HL-60 (cell line): ENCODE data around the gene IKBKG.
"Not testable (repeated sequence)": the region's sequence is repeated elsewhere in the genome, so short reads cannot be mapped to it uniquely, and the experiment has no call there.

ENCODE experiments used
- DNase-seq, 2 experiments: peaks; one replicate each; pipeline ENCODE4 v3.0.0-alpha.2; 2010 to 2020; ENCODE audit warnings: low read depth in 1 of 2, low spot score in 1 of 2
- H3K27ac ChIP-seq: fragments of 250-450 bp; sonication (Bioruptor Pico); replicated peaks from 2 replicates; pipeline ENCODE4 v1.5.1; 2020; ENCODE audit warnings: mild to moderate bottlenecking, moderate library complexity
- H3K27me3 ChIP-seq: fragments of 250-450 bp; sonication (Bioruptor Pico); 2 replicates; pipeline ENCODE4 v1.5.1; 2021; ENCODE audit warnings: mild to moderate bottlenecking, moderate library complexity; ENCODE audit not compliant: insufficient read depth, poor library complexity, severe bottlenecking
- H3K4me3 ChIP-seq: replicated peaks from 2 replicates; pipeline ENCODE4 v1.5.1; 2011; ENCODE audit warnings: mild to moderate bottlenecking, control low read depth, low read length; ENCODE audit not compliant: insufficient read depth
- CTCF ChIP-seq: IDR thresholded peaks from one replicate; pipeline ENCODE4 v1.5.1; 2011; ENCODE audit warnings: low read length, control low read depth, inconsistent platforms; ENCODE audit not compliant: insufficient read depth
- GABPA ChIP-seq: IDR thresholded peaks from 2 replicates; pipeline ENCODE4 v1.6.1; 2012; ENCODE audit warnings: low read depth
- POLR2AphosphoS5 ChIP-seq: IDR thresholded peaks from 2 replicates; pipeline ENCODE4 v1.6.1; 2012; ENCODE audit warnings: low read depth
- SPI1 ChIP-seq: IDR thresholded peaks from 2 replicates; pipeline ENCODE4 v1.6.1; 2012; ENCODE audit warnings: low read depth, mild to moderate bottlenecking, borderline replicate concordance
- TF ChIP-seq, protein P1 (sequence below): IDR thresholded peaks from 2 replicates; pipeline ENCODE4 v1.6.1; 2012; ENCODE audit warnings: low read depth; ENCODE audit not compliant: insufficient replicate concordance

IKBKG gene

GRCh38 chrX:154535892-154536291 lies 11.5 kb upstream of the IKBKG start:
- H3K27ac ChIP-seq: no peak overlapping the region
- TF ChIP-seq CTCF: no peak

GRCh38 chrX:154539077-154539476 lies 8.3 kb upstream of the IKBKG start:
- no peak for DNase-seq
- Histone ChIP-seq H3K27me3 (no peaks in the 10 kb centered on the region), H3K27ac (no peak overlapping the region), H3K4me3 (no peak overlapping the region)
- TF ChIP-seq, protein P1, sequence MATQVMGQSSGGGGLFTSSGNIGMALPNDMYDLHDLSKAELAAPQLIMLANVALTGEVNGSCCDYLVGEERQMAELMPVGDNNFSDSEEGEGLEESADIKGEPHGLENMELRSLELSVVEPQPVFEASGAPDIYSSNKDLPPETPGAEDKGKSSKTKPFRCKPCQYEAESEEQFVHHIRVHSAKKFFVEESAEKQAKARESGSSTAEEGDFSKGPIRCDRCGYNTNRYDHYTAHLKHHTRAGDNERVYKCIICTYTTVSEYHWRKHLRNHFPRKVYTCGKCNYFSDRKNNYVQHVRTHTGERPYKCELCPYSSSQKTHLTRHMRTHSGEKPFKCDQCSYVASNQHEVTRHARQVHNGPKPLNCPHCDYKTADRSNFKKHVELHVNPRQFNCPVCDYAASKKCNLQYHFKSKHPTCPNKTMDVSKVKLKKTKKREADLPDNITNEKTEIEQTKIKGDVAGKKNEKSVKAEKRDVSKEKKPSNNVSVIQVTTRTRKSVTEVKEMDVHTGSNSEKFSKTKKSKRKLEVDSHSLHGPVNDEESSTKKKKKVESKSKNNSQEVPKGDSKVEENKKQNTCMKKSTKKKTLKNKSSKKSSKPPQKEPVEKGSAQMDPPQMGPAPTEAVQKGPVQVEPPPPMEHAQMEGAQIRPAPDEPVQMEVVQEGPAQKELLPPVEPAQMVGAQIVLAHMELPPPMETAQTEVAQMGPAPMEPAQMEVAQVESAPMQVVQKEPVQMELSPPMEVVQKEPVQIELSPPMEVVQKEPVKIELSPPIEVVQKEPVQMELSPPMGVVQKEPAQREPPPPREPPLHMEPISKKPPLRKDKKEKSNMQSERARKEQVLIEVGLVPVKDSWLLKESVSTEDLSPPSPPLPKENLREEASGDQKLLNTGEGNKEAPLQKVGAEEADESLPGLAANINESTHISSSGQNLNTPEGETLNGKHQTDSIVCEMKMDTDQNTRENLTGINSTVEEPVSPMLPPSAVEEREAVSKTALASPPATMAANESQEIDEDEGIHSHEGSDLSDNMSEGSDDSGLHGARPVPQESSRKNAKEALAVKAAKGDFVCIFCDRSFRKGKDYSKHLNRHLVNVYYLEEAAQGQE: no peak

More at GRCh38 chrX:154535892-154536291, 11.5 kb upstream of the IKBKG start:
- DNase-seq: no peak
- Histone ChIP-seq H3K27me3 (no peaks in the 10 kb centered on the region), H3K4me3 (no peak overlapping the region)

DNA sequence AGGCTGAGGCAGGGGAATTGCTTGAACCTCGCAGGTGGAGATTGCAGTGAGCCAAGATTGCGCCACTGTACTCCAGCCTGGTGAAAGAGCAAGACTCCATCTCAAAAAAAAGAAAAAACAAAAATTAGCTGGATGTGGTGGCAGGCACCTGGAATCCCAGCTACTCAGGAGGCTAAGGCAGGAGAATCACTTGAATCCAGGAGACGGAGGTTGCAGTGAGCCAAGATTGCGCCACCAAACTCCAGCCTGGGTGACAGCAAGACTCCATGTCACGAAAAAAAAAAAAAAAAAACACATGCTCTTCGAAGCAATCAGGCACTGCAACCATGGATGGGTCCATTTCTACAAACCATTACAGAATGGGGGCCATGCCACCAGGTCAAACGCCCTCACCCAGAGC lies 7.1 kb upstream of the IKBKG start:
- not testable (repeated sequence) for H3K27me3 ChIP-seq, H3K4me3 ChIP-seq, DNase-seq, H3K27ac ChIP-seq

- Histone ChIP-seq H3K4me3 (no peak overlapping the region), H3K27me3 (no peaks in the 10 kb centered on the region), H3K27ac (peak overlapping the region; percentile 82)
- TF ChIP-seq POLR2AphosphoS5 (no peak), CTCF (no peak), SPI1 (no peak), GABPA (no peak)
- TF ChIP-seq, protein P1: no peak
- DNase-seq: no peak
Observed at GRCh38 chrX:154540897-154541535, 6.4 kb upstream of the IKBKG start.

DNA sequence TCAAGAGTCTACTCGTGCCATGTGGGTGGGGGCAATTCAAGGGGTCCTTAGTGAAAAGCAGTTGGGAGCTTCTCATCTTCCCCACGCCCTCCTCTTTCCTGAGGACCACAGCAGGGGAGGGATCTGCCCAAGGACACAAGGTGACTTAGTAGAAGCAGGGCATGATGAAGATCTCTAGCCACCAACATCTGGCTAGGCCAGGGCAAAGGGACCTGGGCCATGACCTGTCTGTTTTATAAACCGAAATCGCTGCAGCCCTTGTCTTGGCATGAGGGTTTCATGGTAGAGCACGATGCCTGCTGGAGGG lies 5.9 kb upstream of the IKBKG start:
- no peak for DNase-seq
- no peaks in the 10 kb centered on the region for H3K27me3 ChIP-seq
- no peak overlapping the region for H3K4me3 ChIP-seq
- TF ChIP-seq POLR2AphosphoS5: no peak
- TF ChIP-seq CTCF: no peak
- TF ChIP-seq SPI1: no peak
- TF ChIP-seq GABPA: no peak
- TF ChIP-seq, protein P1: no peak
- H3K27ac ChIP-seq: peak overlapping the region; percentile 82
